NB4 (cell line): ENCODE measurements around the gene L3MBTL4.
"Not testable (repeated sequence)": the region's sequence is repeated elsewhere in the genome, so short reads cannot be mapped to it uniquely, and the experiment has no call there.

Experiments used
- DNase-seq: peaks from one replicate; pipeline ENCODE4 v3.0.0; 2010; ENCODE audit warnings: low read depth
- H3K4me3 ChIP-seq: one replicate; pipeline ENCODE4 v1.5.1; 2011; ENCODE audit warnings: mild to moderate bottlenecking, low read depth, low read length, moderate library complexity
- CTCF ChIP-seq: IDR thresholded peaks from one replicate; pipeline ENCODE4 v1.5.1; 2012; ENCODE audit warnings: low read depth, low read length
- MAX ChIP-seq: IDR thresholded peaks from 2 replicates; pipeline ENCODE4 v1.6.1; 2011; ENCODE audit warnings: low read depth, low read length
- MYC ChIP-seq: IDR thresholded peaks from 2 replicates; pipeline ENCODE4 v1.6.1; 2011; ENCODE audit warnings: low read depth, low read length
- POLR2A ChIP-seq: IDR thresholded peaks from 2 replicates; pipeline ENCODE4 v1.6.1; 2011; ENCODE audit warnings: mild to moderate bottlenecking; ENCODE audit not compliant: insufficient read length; ENCODE audit errors: extremely low read depth

The L3MBTL4 gene

GRCh38 chr18:6271585-6271984 is 143.1 kb downstream of the L3MBTL4 start:
- H3K4me3 ChIP-seq: no peak overlapping the region
- DNase-seq: no peak
- TF ChIP-seq MAX: no peak
- no peak for TF ChIP-seq MYC
- no peak for TF ChIP-seq POLR2A

- H3K4me3 ChIP-seq: no peak overlapping the region
- TF ChIP-seq CTCF (no peak), MYC (no peak), MAX (no peak), POLR2A (no peak)
- DNase-seq: no peak
Measured at GRCh38 chr18:6270771-6271216, 143.9 kb downstream of the L3MBTL4 start.

- TF ChIP-seq MYC (no peak), MAX (no peak), POLR2A (no peak), CTCF (no peak)
- DNase-seq: no peak
- H3K4me3 ChIP-seq: no peak overlapping the region
Measured at GRCh38 chr18:6269660-6270332, 144.9 kb downstream of the L3MBTL4 start.

GRCh38 chr18:6266212-6266611 is 148.5 kb downstream of the L3MBTL4 start:
- DNase-seq: no peak
- no peak for TF ChIP-seq CTCF
- H3K4me3 ChIP-seq: no peak overlapping the region

GRCh38 chr18:6261938-6262337 is 152.8 kb downstream of the L3MBTL4 start:
- no peak for TF ChIP-seq CTCF
- no peak for TF ChIP-seq MAX
- TF ChIP-seq MYC: no peak
- TF ChIP-seq POLR2A: no peak
- DNase-seq: no peak
- H3K4me3 ChIP-seq: no peak overlapping the region

GRCh38 chr18:6259324-6259723 is 155.4 kb downstream of the L3MBTL4 start:
- H3K4me3 ChIP-seq, DNase-seq: not testable (repeated sequence)

GRCh38 chr18:6257950-6258349 is 156.8 kb downstream of the L3MBTL4 start:
- no peak for TF ChIP-seq POLR2A
- no peak for TF ChIP-seq MYC
- no peak for TF ChIP-seq CTCF
- no peak for TF ChIP-seq MAX
- H3K4me3 ChIP-seq: no peak overlapping the region
- DNase-seq: no peak
